Activated B cell treated with CpG ODN at 0.5 μM for 24 hours (primary cell): ENCODE measurements around the gene MTG2. TPM values are rescaled to one million over a fixed set of nuclear protein-coding genes. Genes with fewer than 3 reads are reported as not detected.

Experiments used
- ATAC-seq: fragments of 200-7000 bp; cut with Tn5 transposase; one replicate; pipeline ENCODE4 v1.10.0; 2021; ENCODE audit warnings: low read depth, mild to moderate bottlenecking, moderate library complexity
- CTCF ChIA-PET: fragments of 350-600 bp; sonication (Branson Sonifier 250); formaldehyde crosslinking; loops from one replicate; lab custom pipeline; 2021; ENCODE audit warnings: antibody characterized with exemption; lab: Charles Lee
- POLR2A ChIA-PET: fragments of 350-600 bp; sonication (Branson Sonifier 250); formaldehyde crosslinking; loops from one replicate; lab custom pipeline; 2021; ENCODE audit warnings: antibody characterized with exemption; lab: Charles Lee
- DNase-seq: peaks from one replicate; pipeline ENCODE4 v3.0.0; 2022
- H3K27ac Mint-ChIP-seq: one replicate; pipeline ENCODE4 v1.8.0; 2020; ENCODE audit warnings: mixed read lengths
- H3K27me3 Mint-ChIP-seq: one replicate; pipeline ENCODE4 v1.8.0; 2021; ENCODE audit warnings: mixed read lengths
- H3K36me3 Mint-ChIP-seq: one replicate; pipeline ENCODE4 v1.8.0; 2021; ENCODE audit warnings: low read depth, mixed read lengths
- H3K4me1 Mint-ChIP-seq: one replicate; pipeline ENCODE4 v1.8.0; 2021; ENCODE audit warnings: mixed read lengths
- H3K4me3 Mint-ChIP-seq: one replicate; pipeline ENCODE4 v1.8.0; 2020; ENCODE audit warnings: mild to moderate bottlenecking, mixed read lengths
- H3K9me3 Mint-ChIP-seq: one replicate; pipeline ENCODE4 v1.8.0; 2020; ENCODE audit warnings: mixed read lengths
- CTCF ChIP-seq: fragments of 200-600 bp; IDR thresholded peaks from one replicate; pipeline ENCODE4 v1.8.0; 2022; ENCODE audit warnings: antibody characterized with exemption, mild to moderate bottlenecking
- intact Hi-C: fragments of 100-400 bp; cut with micrococcal nuclease; formaldehyde crosslinking; loops from one replicate; pipeline ENCODE4 v1.15.1; 2024
- total RNA-seq: library from RNA; stranded (reverse); gene quantifications from 2 replicates; pipeline ENCODE4 v1.2.3, GENCODE V29; 2022

The MTG2 gene
- total RNA-seq, 1 donor from 2014 or later = 46.8 TPM

GRCh38 chr20:62235001-62235776 is 52.4 kb downstream of the MTG2 start:
- ChIA-PET CTCF (interaction anchor here (0.7 kb wide), 1 partner anchor 103 kb away, joined by 3 read pairs; no protein-coding TSS in a partner anchor), POLR2A (no interaction called here)
- intact Hi-C loops = loop anchor here (5.0 kb wide), 2 partner anchors 33 to 407 kb away; partner anchors contain the start of gene SLCO4A1
- no peak for ATAC-seq
- DNase-seq = no peak
- TF ChIP-seq CTCF = no peak
- H3K4me3 Mint-ChIP-seq = no peak overlapping the region
- H3K27me3 Mint-ChIP-seq = no peaks in the 10 kb centered on the region
- H3K36me3 Mint-ChIP-seq = no peaks in the 10 kb centered on the region
- H3K27ac Mint-ChIP-seq = no peak overlapping the region
- peaks cover 20% of the 10 kb centered on the region for H3K4me1 Mint-ChIP-seq
- H3K9me3 Mint-ChIP-seq = no peaks in the 10 kb centered on the region

- intact Hi-C loops = loop anchor here (5.0 kb wide), 2 partner anchors 33 to 407 kb away; partner anchors contain the start of gene SLCO4A1
- CTCF ChIA-PET = interaction anchor here (0.7 kb wide), 1 partner anchor 103 kb away, joined by 3 read pairs; no protein-coding TSS in a partner anchor
- Mint-ChIP-seq H3K9me3 (no peaks in the 10 kb centered on the region), H3K36me3 (no peaks in the 10 kb centered on the region), H3K4me3 (no peak overlapping the region), H3K4me1 (peaks cover 21% of the 10 kb centered on the region), H3K27ac (no peak overlapping the region), H3K27me3 (no peaks in the 10 kb centered on the region)
- TF ChIP-seq CTCF = no peak
- ATAC-seq = no peak
- DNase-seq = no peak
- POLR2A ChIA-PET = no interaction called here
Measured at GRCh38 chr20:62235777-62236157, 52.9 kb downstream of the MTG2 start.

GRCh38 chr20:62236200-62236599 is 53.4 kb downstream of the MTG2 start:
- Mint-ChIP-seq H3K27ac (no peak overlapping the region), H3K4me3 (no peak overlapping the region), H3K9me3 (no peaks in the 10 kb centered on the region), H3K36me3 (no peaks in the 10 kb centered on the region), H3K4me1 (peaks cover 21% of the 10 kb centered on the region), H3K27me3 (no peaks in the 10 kb centered on the region)
- intact Hi-C loops = loop anchor here (5.0 kb wide), 2 partner anchors 34 to 406 kb away; partner anchors contain the start of gene SLCO4A1
- ATAC-seq (no peak), DNase-seq (no peak)
- CTCF ChIA-PET = interaction anchor here (0.7 kb wide), 1 partner anchor 104 kb away, joined by 3 read pairs; no protein-coding TSS in a partner anchor
- POLR2A ChIA-PET = no interaction called here
- TF ChIP-seq CTCF = no peak

- TF ChIP-seq CTCF = no peak
- ATAC-seq = no peak
- peaks cover 29% of the 10 kb centered on the region for H3K4me1 Mint-ChIP-seq
- H3K27me3 Mint-ChIP-seq = no peaks in the 10 kb centered on the region
- intact Hi-C loops = loop anchor here (5.0 kb wide), 2 partner anchors 35 to 405 kb away; partner anchors contain the start of gene SLCO4A1
- H3K9me3 Mint-ChIP-seq = no peaks in the 10 kb centered on the region
- ChIA-PET POLR2A (interaction anchor here (0.6 to 0.8 kb wide), 2 partner anchors 35 to 54 kb away, joined by 3 to 4 read pairs; no protein-coding TSS in a partner anchor), CTCF (no interaction called here)
- no peak overlapping the region for H3K27ac Mint-ChIP-seq
- H3K4me3 Mint-ChIP-seq = no peak overlapping the region
- H3K36me3 Mint-ChIP-seq = peaks cover 7% of the 10 kb centered on the region
- DNase-seq = no peak
Measured at GRCh38 chr20:62236766-62237513, 54.1 kb downstream of the MTG2 start.

- H3K9me3 Mint-ChIP-seq = no peaks in the 10 kb centered on the region
- intact Hi-C loops = loop anchor here (5.0 kb wide), 2 partner anchors 35 to 405 kb away; partner anchors contain the start of gene SLCO4A1
- no peak for TF ChIP-seq CTCF
- ChIA-PET CTCF (no interaction called here), POLR2A (interaction anchor here (0.6 to 0.8 kb wide), 2 partner anchors 36 to 53 kb away, joined by 3 to 4 read pairs; no protein-coding TSS in a partner anchor)
- H3K27ac Mint-ChIP-seq = peak overlapping the region; percentile 89
- ATAC-seq (no peak), DNase-seq (no peak)
- H3K4me3 Mint-ChIP-seq = no peak overlapping the region
- H3K36me3 Mint-ChIP-seq = peaks cover 12% of the 10 kb centered on the region
- H3K27me3 Mint-ChIP-seq = no peaks in the 10 kb centered on the region
- H3K4me1 Mint-ChIP-seq = peaks cover 30% of the 10 kb centered on the region
Measured at GRCh38 chr20:62237514-62237800, 54.6 kb downstream of the MTG2 start.
